Mesothelial cell of epicardium (in vitro differentiated cells): ENCODE data around the gene WNT7B. TPM values are rescaled to one million over a fixed set of nuclear protein-coding genes. Genes with fewer than 3 reads are reported as not detected.
A peak's percentile ranks its signal among the peaks of the same experiment; 100 is the strongest.

Source experiments
- DNase-seq, 2 experiments: peaks; one replicate each; pipeline ENCODE4 v3.0.0; 2021; ENCODE audit warnings: low spot score in 2 of 2; ENCODE audit not compliant: unreplicated experiment in 2 of 2
- H3K27ac Mint-ChIP-seq: 2 replicates; pipeline ENCODE4 v1.8.0; 2021; ENCODE audit warnings: mixed read lengths
- H3K27me3 Mint-ChIP-seq: 2 replicates; pipeline ENCODE4 v1.8.0; 2021; ENCODE audit warnings: low read depth, mixed read lengths
- H3K36me3 Mint-ChIP-seq: 2 replicates; pipeline ENCODE4 v1.8.0; 2021; ENCODE audit warnings: mixed read lengths
- H3K4me1 Mint-ChIP-seq: 2 replicates; pipeline ENCODE4 v1.8.0; 2021; ENCODE audit warnings: mixed read lengths
- H3K4me3 Mint-ChIP-seq: 2 replicates; pipeline ENCODE4 v1.8.0; 2021; ENCODE audit warnings: mild to moderate bottlenecking, moderate library complexity, mixed read lengths
- H3K9me3 Mint-ChIP-seq: 2 replicates; pipeline ENCODE4 v1.8.0; 2021; ENCODE audit warnings: mixed read lengths
- CTCF ChIP-seq: fragments of 200-600 bp; sonication (generic); IDR thresholded peaks from one replicate; pipeline ENCODE4 v1.5.0; 2021; ENCODE audit warnings: antibody characterized with exemption; ENCODE audit not compliant: unreplicated experiment
- total RNA-seq: library from RNA; stranded (reverse); gene quantifications from 3 replicates; pipeline ENCODE4 v1.2.1, GENCODE V29; 2021

The WNT7B gene
- total RNA-seq, 1 donor from 2014 or later: 12.0 TPM

DNA sequence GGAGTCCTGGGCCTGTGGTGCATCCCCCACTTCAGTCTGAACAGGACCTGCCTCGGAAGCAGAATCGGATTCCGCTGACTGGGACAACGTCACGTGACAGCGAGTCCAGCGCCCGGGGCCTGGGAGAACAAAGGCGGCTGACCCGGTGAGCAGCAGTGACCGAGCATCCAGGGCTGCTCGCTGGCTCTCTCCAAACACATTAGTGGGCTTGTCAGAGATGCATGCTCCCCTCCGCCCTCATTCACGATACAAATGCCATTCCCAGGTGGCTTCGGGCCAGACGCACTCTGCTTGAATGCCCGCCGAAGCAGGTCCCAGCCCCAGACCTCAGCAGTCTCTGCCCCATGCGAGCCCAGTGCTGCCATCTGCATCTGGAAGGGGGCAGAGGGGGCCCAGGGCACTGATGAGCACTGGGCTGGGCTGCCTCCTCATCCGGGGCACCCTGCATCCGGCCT lies 91.0 kb downstream of the WNT7B start:
- peak in 1 of 2 experiments; percentile 6 for DNase-seq
- H3K27me3 Mint-ChIP-seq: peaks cover 2% of the 10 kb centered on the region
- H3K27ac Mint-ChIP-seq: no peak overlapping the region
- no peak for TF ChIP-seq CTCF
- H3K4me1 Mint-ChIP-seq: no peaks in the 10 kb centered on the region
- H3K9me3 Mint-ChIP-seq: no peaks in the 10 kb centered on the region
- no peaks in the 10 kb centered on the region for H3K36me3 Mint-ChIP-seq
- H3K4me3 Mint-ChIP-seq: no peak overlapping the region

DNA sequence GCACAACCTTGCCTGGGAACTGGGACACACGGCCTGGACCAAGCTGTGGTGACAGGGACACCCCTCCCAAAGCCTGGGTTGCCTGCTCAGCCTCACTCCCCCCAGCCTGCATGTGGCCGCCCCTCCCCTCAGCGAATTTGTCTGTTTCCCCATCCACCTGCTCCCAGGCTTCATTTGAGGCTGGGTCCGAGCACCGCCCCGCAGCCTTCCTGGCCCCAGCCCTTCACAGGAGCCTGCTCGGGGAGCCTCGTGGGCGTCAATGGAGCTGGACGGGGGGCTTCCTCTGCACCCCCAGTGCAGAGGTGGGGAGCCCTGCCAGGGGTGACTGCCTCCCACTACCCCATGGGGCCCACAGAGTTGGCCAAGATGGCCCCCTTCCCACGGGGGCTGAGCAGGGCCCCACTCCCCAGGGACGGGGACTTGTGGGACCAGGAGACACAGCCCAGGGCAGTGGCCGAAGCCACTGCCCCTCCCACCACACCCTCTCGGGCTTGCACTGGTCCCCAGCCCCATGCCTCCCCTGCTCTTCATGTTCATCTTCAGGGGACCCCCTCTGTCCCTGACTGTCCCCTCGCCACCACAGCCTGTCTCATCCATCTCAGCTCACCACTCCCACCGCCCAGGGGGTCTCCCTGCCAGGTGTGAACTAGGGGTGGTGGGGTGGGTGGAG lies 91.7 kb downstream of the WNT7B start:
- no peak for TF ChIP-seq CTCF
- peaks cover 6% of the 10 kb centered on the region for H3K27me3 Mint-ChIP-seq
- no peak overlapping the region for H3K4me3 Mint-ChIP-seq
- no peaks in the 10 kb centered on the region for H3K4me1 Mint-ChIP-seq
- H3K27ac Mint-ChIP-seq: no peak overlapping the region
- H3K36me3 Mint-ChIP-seq: no peaks in the 10 kb centered on the region
- no peaks in the 10 kb centered on the region for H3K9me3 Mint-ChIP-seq
- DNase-seq: peak in 1 of 2 experiments; percentile 17

DNA sequence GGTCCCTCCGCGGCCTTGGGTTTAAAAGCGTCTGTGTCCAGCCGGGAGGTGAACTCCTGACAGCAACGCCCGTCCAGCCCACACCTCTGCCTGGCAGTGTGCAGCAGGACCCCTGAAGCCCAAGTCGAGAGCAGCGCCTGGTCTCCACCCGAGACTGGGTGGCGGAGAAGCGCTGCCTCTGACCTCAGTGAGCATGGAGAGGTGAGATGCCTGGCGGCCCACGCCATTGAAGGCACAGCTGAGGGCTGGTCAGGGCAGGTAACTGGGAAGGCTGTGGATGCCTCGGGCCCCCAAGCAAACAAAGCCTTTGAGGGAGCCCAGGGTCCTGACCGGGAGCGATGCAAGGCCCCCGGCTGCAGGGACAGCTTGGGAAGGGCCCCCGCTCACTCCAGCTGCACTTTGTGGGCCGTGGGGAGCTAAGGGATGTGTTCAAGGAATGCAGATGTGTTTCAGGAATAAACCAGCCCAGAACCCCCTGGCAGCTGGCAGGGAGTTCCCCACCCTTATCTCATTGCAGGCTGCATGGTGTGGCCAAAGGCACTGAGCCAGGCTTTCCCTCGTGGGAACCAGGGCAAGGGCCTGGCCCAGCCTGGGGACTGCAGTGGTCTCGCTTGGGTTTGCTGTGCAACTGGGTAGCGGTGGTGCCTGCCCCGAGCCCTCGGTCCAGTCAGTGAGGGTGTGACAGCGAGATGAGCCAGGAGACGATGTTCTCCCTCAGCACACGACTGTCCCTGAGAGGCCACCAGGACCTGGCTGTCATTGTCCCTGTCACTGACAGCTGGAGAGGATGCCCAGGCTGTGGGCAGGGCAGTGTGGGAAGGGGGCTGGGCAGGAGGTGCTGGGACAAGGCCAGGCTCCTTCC lies 92.5 kb downstream of the WNT7B start:
- H3K27ac Mint-ChIP-seq: no peak overlapping the region
- DNase-seq: peak in 1 of 2 experiments; percentile 20
- H3K4me1 Mint-ChIP-seq: no peaks in the 10 kb centered on the region
- no peaks in the 10 kb centered on the region for H3K36me3 Mint-ChIP-seq
- peaks cover 13% of the 10 kb centered on the region for H3K27me3 Mint-ChIP-seq
- H3K9me3 Mint-ChIP-seq: no peaks in the 10 kb centered on the region
- no peak overlapping the region for H3K4me3 Mint-ChIP-seq
- TF ChIP-seq CTCF: no peak

DNA sequence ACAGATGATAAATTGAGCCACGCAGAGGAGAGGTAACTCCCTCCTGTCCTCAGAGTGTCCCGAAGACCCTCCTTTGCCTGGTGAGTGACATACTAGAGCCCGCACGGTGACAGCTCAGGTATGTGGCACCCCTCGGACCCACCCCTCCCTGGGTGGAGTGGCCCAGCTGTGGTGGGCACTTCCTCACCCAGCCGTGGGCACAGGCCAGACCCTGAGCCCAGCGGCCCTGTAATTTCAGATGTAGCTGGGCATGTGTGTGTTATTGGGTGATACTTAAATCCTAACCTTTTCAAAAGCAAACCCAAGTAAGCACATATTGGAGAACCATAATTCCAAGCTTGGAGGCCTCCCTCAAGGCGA lies 93.2 kb downstream of the WNT7B start:
- peak in 1 of 2 experiments; percentile 12 for DNase-seq
- Mint-ChIP-seq H3K4me3 (no peak overlapping the region), H3K36me3 (no peaks in the 10 kb centered on the region), H3K9me3 (no peaks in the 10 kb centered on the region), H3K27me3 (peaks cover 13% of the 10 kb centered on the region), H3K4me1 (no peaks in the 10 kb centered on the region), H3K27ac (no peak overlapping the region)
- no peak for TF ChIP-seq CTCF

- Mint-ChIP-seq H3K36me3 (no peaks in the 10 kb centered on the region), H3K27me3 (peaks cover 13% of the 10 kb centered on the region), H3K9me3 (no peaks in the 10 kb centered on the region), H3K27ac (no peak overlapping the region), H3K4me1 (peaks cover 6% of the 10 kb centered on the region), H3K4me3 (no peak overlapping the region)
- no peak for TF ChIP-seq CTCF
- peak in 1 of 2 experiments; percentile 11 for DNase-seq
Measured at GRCh38 chr22:45882881-45883810, 93.8 kb downstream of the WNT7B start.
